ENCODE measurements around the gene MOB2. TPM values are rescaled to one million over a fixed set of nuclear protein-coding genes. Genes with fewer than 3 reads are reported as not detected.

Gene MOB2
- total RNA-seq, 1 donor from 2014 or later = 23.5 TPM

DNA sequence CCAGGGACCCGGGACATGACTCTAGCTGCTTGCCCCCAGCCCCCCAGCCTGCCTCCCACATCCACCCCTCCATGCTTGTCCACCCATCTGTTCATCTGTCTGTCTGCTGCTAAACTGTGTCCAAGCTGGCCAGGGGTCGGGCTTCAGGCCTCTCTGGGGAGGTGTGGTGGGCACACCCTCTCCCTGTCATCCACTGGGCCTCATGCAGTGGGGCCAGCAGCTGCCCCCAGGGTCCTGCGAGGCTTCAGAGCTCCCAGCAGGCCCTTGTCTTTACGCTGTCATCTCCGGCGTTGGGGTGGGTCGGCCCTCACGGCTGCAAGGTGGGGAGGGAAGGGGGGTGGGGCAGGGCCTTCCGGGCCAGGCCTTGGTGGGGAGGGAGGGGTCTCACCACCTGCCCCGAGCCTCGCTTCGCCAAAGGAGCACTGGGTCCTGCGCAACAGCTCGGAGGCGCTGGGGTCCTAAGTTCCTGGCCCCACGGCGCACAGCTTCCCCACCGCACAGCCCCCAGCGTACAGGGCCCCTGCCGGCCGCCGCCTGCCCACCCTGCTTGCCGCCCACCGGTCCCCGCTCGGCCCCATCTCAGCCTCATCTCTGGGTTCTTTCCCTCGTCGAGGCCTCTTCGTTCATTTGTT is 26.7 kb downstream of the MOB2 start:
- Mint-ChIP-seq H3K4me3 (no peak overlapping the region), H3K36me3 (ENCODE audit: low read depth) (no peaks in the 10 kb centered on the region), H3K9me3 (no peaks in the 10 kb centered on the region), H3K27me3 (no peaks in the 10 kb centered on the region), H3K27ac (no peak overlapping the region), H3K4me1 (no peaks in the 10 kb centered on the region)
- intact Hi-C loops (cut with micrococcal nuclease) = no loop called here
- DNase-seq = no peak

DNA sequence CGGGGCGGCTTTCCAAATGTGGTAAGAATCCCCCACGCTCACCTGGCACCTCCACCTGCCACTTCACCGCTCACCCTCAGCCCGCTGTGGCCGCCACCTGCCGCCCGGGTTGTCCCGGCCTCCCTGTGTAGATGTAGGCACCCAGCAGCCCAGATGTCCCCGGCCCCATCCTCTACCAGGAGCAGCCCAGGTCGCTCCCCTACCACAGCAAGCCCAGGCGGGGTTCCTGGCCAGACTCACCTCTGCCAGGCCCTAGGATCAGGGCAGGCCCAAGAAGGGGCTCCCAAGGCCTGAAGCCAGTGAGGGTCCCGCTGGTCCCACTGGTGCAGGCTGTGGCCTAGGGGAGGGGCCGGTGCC is 27.4 kb downstream of the MOB2 start:
- Mint-ChIP-seq H3K27me3 (no peaks in the 10 kb centered on the region), H3K36me3 (ENCODE audit: low read depth) (no peaks in the 10 kb centered on the region), H3K4me3 (no peak overlapping the region), H3K4me1 (no peaks in the 10 kb centered on the region), H3K9me3 (no peaks in the 10 kb centered on the region), H3K27ac (no peak overlapping the region)
- intact Hi-C loops (cut with micrococcal nuclease) = no loop called here
- DNase-seq = no peak

DNA sequence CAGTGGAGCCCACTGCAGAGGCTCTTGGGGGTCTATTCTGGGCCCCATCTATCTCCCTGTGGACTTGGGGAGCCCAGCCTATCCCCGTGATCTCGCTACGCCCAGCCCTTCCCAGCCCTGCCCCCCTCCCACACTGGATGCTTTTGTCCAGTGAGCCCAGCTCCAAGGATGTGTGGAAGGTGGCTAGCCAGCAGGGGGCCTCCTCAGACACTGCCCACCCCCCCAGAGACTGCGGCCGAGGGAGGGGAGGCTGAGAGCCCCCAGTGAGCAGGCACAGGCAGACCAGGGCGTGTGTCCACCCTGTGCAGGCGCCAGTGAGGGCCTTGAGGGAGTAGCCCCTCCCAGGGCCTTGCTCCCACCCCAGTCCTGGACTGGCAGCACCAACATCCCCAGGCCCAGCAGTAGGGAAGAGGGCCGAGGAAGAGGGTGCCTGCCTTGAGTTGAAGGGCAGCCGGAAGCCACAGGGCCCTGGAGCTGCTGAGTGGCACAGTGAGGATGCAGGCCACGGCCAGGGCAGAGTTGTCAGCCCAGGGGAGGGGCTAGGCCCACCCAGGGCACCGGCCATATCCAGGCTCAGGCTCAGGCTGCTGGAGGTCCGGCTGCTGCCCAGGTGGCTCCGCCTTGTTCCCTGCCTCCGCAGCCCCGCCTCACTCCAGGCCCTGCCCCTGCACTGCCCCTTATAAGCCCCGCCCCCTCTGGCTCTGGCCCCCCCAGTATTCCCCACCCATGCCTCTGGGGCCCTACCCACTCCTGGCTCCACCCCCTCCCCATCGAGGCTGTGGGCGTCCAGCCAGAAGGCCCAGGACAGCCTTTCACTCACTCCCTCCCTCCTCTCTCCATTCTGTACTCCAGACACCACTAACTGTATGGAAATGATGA is 28.0 kb downstream of the MOB2 start:
- H3K27ac Mint-ChIP-seq = no peak overlapping the region
- H3K9me3 Mint-ChIP-seq = no peaks in the 10 kb centered on the region
- H3K4me1 Mint-ChIP-seq = no peaks in the 10 kb centered on the region
- H3K27me3 Mint-ChIP-seq = no peaks in the 10 kb centered on the region
- DNase-seq = no peak
- no peaks in the 10 kb centered on the region for H3K36me3 Mint-ChIP-seq (ENCODE audit: low read depth)
- intact Hi-C loops (cut with micrococcal nuclease) = no loop called here
- H3K4me3 Mint-ChIP-seq = no peak overlapping the region

DNA sequence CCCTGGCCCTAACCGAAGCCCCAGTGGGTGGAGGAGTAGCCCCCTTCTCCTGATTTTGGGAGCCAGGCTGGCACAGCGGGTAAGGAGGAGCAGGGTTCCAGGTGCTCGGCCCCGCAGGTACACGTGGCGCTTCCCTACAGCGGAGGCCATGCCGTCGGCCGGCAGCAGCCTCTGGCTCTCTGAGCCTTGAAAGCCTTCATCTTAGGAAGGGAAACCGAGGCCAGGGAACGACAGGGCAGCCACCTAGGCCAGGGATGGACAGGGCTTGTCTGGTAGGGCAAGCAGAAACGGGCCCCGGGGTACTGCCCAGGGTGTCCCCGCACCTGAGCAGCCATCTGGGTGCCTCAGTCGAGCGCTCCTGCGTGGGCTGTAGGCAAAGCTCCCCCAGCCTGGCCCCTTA is 28.7 kb downstream of the MOB2 start:
- no peak overlapping the region for H3K4me3 Mint-ChIP-seq
- no peaks in the 10 kb centered on the region for H3K9me3 Mint-ChIP-seq
- intact Hi-C loops (cut with micrococcal nuclease) = no loop called here
- H3K36me3 Mint-ChIP-seq (ENCODE audit: low read depth) = no peaks in the 10 kb centered on the region
- no peak overlapping the region for H3K27ac Mint-ChIP-seq
- no peaks in the 10 kb centered on the region for H3K4me1 Mint-ChIP-seq
- no peak for DNase-seq
- no peaks in the 10 kb centered on the region for H3K27me3 Mint-ChIP-seq

DNA sequence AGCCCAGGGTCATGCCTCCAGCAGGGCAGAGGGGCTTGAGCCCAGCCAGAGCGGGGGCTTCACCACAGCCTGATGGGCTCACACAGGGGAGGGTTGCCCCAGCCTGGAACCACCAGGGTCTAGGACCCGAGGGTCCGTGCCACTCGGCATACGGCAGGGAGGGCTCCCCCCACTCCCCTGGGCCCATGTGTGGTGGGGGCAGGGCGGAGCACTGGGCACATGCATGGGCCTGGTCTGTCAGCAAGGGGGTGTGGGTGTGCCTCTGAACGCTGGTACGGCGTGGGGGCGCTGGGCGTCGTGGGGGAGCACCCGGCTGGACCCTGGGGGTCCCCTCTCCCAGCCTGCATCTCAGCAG is 29.3 kb downstream of the MOB2 start:
- no peak overlapping the region for H3K27ac Mint-ChIP-seq
- H3K9me3 Mint-ChIP-seq = no peaks in the 10 kb centered on the region
- H3K4me1 Mint-ChIP-seq = no peaks in the 10 kb centered on the region
- no peak overlapping the region for H3K4me3 Mint-ChIP-seq
- DNase-seq = no peak
- no peaks in the 10 kb centered on the region for H3K27me3 Mint-ChIP-seq
- no peaks in the 10 kb centered on the region for H3K36me3 Mint-ChIP-seq (ENCODE audit: low read depth)
- intact Hi-C loops (cut with micrococcal nuclease) = no loop called here

DNA sequence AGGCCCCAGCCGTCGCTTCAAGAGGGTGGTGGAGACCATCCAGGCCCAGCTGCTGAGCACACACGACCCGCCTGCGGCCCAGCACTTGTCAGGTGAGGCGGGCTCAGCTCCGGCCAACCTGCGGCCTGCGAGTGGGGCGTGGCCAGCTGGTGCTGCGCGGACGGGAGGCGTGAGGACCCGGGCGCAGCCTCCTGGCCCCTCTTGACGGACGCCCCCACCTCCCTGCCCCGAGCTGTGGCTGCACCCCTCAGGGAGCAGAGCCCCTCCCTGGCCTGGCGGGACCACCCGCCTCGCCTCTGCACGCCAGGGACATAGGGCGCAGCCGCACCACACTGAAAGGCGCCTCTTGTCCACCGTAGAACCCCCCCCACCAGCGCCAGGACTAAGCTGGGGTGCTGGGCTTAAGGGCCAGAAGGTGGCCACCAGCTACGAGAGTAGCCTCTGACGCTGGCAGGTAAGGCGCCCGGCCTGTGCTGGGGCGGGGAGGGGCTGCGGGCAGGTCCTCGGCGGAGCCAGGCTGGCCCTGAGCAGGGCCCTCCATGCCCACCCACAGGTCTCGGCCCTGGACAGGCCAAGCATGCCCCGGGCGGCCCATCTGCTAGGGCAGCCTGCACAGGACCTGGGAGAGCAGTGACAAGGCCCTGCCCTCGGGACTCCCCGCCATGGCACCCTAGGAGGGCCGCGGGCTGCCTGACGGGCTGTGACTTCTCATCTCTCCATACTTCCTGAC is 29.8 kb downstream of the MOB2 start:
- no peaks in the 10 kb centered on the region for H3K4me1 Mint-ChIP-seq
- H3K9me3 Mint-ChIP-seq = no peaks in the 10 kb centered on the region
- no peaks in the 10 kb centered on the region for H3K36me3 Mint-ChIP-seq (ENCODE audit: low read depth)
- no peak for DNase-seq
- no peaks in the 10 kb centered on the region for H3K27me3 Mint-ChIP-seq
- H3K27ac Mint-ChIP-seq = no peak overlapping the region
- intact Hi-C loops (cut with micrococcal nuclease) = no loop called here
- no peak overlapping the region for H3K4me3 Mint-ChIP-seq

DNA sequence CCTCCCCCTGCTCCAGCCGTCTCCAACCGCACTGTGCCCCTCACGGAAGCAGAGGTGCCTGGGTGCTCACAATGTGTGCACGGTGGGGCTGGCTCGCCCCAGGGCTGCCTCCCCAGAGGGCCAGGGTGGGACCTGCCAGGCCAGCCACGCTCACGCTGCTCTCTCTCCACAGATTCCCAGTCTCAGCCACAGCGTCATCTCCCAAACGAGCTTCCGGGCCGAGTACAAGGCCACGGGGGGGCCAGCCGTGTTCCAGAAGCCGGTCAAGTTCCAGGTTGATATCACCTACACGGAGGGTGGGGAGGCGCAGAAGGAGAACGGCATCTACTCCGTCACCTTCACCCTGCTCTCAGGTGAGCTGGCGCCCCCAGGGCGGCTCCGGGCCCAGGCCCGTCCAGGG is 30.4 kb downstream of the MOB2 start:
- Mint-ChIP-seq H3K4me1 (no peaks in the 10 kb centered on the region), H3K27me3 (no peaks in the 10 kb centered on the region), H3K4me3 (no peak overlapping the region), H3K27ac (no peak overlapping the region), H3K36me3 (ENCODE audit: low read depth) (no peaks in the 10 kb centered on the region), H3K9me3 (no peaks in the 10 kb centered on the region)
- intact Hi-C loops (cut with micrococcal nuclease) = no loop called here
- DNase-seq = no peak

DNA sequence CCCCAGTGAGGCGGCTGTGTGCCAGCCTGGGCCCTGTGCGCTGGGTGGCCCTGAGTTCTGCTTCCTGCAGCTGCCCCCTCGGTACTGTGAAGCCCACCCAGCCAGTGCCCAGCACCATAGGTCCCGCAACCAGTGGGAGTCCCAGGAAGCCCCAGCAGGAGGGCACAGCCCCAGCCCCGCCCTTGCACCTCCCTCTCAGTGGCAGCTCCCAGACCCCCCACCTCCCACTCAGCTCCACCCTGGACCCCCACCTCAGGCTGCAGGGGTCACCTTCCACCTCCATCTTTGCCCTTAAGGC is 30.9 kb downstream of the MOB2 start:
- Mint-ChIP-seq H3K36me3 (ENCODE audit: low read depth) (no peaks in the 10 kb centered on the region), H3K4me3 (no peak overlapping the region), H3K27ac (no peak overlapping the region), H3K4me1 (no peaks in the 10 kb centered on the region), H3K9me3 (no peaks in the 10 kb centered on the region), H3K27me3 (no peaks in the 10 kb centered on the region)
- intact Hi-C loops (cut with micrococcal nuclease) = no loop called here
- no peak for DNase-seq

DNA sequence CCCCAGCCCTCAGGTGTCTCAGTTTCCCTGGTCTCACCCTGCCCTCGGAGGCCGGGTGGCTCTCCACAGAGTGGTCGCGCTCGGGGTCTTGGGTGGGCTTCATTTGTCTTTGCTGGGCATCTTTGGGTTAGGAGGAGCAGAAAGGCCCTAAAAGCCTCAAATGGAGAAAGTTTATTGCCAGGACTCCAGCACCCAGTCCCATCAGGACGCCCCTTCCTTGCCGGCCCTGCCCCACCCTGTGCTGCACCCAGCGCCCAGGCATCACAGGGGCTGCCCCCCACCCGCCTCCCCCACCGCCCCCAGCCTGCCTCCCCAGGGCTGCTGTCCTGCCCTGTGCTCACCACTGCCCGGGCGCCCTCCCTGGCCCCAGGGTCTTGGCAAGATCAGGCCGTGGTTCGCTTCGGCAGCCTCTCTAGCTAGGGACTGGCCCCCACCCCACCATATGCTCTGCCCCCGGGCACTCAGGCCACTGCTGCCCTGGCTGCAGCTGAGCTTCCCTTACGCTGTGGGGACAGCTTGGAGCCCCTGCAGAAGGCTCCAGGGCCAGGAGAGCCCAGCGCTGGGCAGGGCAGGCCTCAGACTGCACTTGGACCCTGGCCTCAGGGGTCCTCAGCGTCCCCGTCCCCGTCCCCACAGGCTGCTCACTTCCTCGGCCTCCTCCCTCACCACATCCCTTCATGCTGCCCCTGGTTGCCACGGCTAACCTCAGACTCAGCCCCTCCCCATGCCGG is 31.4 kb downstream of the MOB2 start:
- no peaks in the 10 kb centered on the region for H3K27me3 Mint-ChIP-seq
- DNase-seq = no peak
- H3K4me1 Mint-ChIP-seq = no peaks in the 10 kb centered on the region
- no peaks in the 10 kb centered on the region for H3K9me3 Mint-ChIP-seq
- H3K27ac Mint-ChIP-seq = no peak overlapping the region
- intact Hi-C loops (cut with micrococcal nuclease) = no loop called here
- no peaks in the 10 kb centered on the region for H3K36me3 Mint-ChIP-seq (ENCODE audit: low read depth)
- H3K4me3 Mint-ChIP-seq = no peak overlapping the region

DNA sequence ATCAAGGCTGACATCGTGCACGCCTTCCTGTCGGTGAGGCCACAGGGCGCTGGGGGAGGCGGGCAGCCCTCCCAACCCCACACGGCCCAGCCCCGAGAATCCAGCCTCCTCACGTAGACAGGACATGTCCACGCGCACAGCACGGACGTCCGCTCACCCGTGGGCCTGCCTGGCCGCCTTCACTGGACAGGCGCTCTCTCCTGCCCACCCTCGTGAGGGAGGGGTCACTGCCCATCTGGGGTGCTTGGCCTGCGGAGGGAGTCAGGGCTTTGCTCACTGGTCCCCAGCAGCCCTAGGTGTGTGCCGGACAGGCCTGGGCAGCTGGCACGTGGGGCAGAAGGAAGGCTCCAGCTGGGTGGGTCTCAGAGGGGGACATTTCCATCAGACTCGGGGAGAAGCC is 32.0 kb downstream of the MOB2 start:
- intact Hi-C loops (cut with micrococcal nuclease) = no loop called here
- no peak for DNase-seq
- Mint-ChIP-seq H3K27ac (no peak overlapping the region), H3K4me3 (no peak overlapping the region), H3K36me3 (ENCODE audit: low read depth) (no peaks in the 10 kb centered on the region), H3K4me1 (no peaks in the 10 kb centered on the region), H3K9me3 (no peaks in the 10 kb centered on the region), H3K27me3 (no peaks in the 10 kb centered on the region)

DNA sequence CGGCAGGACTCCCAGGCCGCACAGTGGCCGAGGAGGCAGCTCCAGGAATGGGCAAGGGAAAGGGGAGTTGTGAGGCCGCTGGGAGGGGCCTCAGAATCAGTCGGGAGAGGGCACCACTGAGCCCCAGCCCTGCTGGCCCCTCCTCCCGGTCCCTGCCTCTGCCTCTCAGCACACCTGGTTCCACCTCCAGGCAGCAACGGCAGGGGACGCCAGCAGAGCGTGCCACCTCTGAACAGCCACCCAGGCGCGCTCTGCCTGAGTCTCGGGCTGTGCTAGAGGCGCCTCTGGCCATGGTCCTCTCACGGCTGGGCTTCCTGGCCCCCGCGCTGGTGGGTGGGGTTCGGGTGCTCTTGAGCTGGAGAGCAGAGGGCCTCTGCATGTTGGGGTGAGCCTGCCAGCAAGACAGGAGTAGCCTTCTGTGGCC is 33.0 kb downstream of the MOB2 start:
- peak; percentile 82 for DNase-seq
- Mint-ChIP-seq H3K9me3 (no peaks in the 10 kb centered on the region), H3K36me3 (ENCODE audit: low read depth) (no peaks in the 10 kb centered on the region), H3K27me3 (no peaks in the 10 kb centered on the region), H3K27ac (no peak overlapping the region), H3K4me3 (no peak overlapping the region), H3K4me1 (no peaks in the 10 kb centered on the region)
- intact Hi-C loops (cut with micrococcal nuclease) = no loop called here

DNA sequence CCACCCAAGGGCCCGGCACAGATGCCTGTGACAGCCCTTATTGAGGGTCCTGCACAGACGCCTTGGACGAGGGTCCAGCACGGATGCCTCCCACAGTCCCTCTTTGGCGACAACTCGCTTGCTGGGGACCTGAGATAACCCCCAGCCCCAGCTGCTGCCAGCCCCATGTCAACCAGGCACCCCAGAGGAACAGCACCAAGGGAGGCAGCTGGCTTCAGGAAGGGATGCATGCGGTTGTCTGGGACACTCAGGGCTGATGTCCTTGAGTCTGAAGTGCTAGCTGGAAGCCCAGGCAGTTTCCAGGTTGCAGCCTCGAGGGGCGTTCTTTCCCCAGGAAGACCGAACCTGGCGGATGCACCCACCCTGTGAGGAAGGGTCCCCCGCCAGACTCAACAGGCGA is 33.8 kb downstream of the MOB2 start:
- no peak overlapping the region for H3K4me3 Mint-ChIP-seq
- intact Hi-C loops (cut with micrococcal nuclease) = no loop called here
- no peaks in the 10 kb centered on the region for H3K27me3 Mint-ChIP-seq
- no peaks in the 10 kb centered on the region for H3K9me3 Mint-ChIP-seq
- no peaks in the 10 kb centered on the region for H3K4me1 Mint-ChIP-seq
- no peak overlapping the region for H3K27ac Mint-ChIP-seq
- no peaks in the 10 kb centered on the region for H3K36me3 Mint-ChIP-seq (ENCODE audit: low read depth)
- DNase-seq = no peak

DNA sequence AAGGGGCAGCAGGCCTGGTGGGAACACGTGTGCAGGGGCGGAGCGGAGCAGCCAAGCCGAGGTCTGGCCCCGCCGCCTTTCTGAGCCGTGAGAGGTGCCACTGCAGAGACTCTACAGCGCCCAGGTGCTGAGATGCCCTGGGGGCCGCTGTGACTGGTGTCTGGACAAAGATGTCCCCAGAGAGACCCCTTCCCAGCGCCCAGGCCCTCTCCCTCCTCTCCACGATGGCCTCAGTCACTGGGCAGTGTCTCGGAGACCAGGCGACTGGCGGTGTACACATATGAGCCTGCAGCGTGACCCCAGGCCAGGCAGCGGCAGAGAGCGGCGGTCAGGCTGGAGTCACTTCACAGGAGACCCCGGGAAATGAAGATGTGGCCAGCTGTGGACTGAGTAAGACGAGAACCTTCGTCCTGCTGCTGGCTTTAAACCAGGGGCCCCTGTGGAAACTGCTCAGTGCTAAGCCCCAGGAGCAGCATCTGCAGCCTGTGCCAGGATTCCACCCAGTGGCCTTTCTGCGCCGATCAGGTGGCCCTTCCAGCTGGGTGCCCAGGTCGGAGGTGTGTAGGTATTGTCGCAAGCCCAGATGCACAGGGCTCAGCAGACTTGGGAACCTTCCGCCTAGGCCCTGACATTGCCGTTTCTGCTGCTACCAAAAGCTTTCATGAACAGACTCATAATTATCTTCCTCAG is 34.7 kb downstream of the MOB2 start:
- H3K4me3 Mint-ChIP-seq = no peak overlapping the region
- intact Hi-C loops (cut with micrococcal nuclease) = no loop called here
- DNase-seq = no peak

More for the DNA sequence above, 34.7 kb downstream of the MOB2 start:
- H3K27ac Mint-ChIP-seq = no peak overlapping the region
- no peaks in the 10 kb centered on the region for H3K9me3 Mint-ChIP-seq
- H3K36me3 Mint-ChIP-seq (ENCODE audit: low read depth) = no peaks in the 10 kb centered on the region
- no peaks in the 10 kb centered on the region for H3K27me3 Mint-ChIP-seq
- no peaks in the 10 kb centered on the region for H3K4me1 Mint-ChIP-seq

All from activated CD4-positive, alpha-beta T cell treated with anti-CD3 and anti-CD28 coated beads, Interleukin-2, amount 10 ng/mL, durations not matched to agents 24 days and 14 days (primary cell).